Astrocyte of the hippocampus (primary cell): ENCODE measurements around the gene TMEM192.
"Not testable (repeated sequence)": the region's sequence is repeated elsewhere in the genome, so short reads cannot be mapped to it uniquely, and the experiment has no call there.

ENCODE experiments used
- DNase-seq: peaks from one replicate; pipeline ENCODE4 v3.0.0; 2011; ENCODE audit warnings: low read depth, low spot score

The TMEM192 gene

DNA sequence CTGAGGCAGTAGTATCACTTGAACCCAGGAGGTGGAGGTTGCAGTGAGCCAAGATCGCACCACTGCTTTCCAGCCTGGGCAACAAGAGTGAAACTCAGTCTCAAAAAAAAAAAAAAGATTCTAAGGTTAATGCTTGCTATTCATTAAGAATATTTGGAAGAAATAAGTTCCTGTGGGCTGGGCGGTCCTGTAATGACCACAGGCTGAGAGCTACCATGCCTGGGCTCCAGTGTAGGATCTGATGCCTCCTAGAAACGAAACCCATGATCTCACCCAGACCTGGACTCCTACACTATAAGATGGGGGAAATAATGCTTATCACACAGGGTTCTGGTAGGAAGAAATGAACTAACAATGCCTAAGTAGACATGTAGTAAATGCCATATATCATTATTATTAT, 17.8 kb downstream of the TMEM192 start:
- no peak for DNase-seq

DNA sequence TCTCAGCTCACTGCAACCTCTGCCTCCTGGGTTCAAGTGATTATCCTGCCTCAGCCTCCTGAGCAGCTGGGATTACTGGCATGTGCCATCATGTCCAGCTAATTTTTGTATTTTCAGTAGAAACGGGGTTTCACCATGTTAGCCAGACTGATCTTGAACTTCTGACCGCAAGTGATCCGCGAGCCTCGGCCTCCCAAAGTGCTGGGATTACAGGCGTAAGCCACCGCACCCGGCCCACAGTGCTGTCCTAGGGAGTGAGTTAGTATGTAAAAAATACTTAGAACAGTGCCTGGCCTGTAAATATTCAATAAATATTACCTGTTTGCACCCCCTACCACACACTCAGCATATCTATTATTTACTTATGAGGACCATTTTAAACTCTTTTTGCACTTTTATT, 20.5 kb downstream of the TMEM192 start:
- DNase-seq = not testable (repeated sequence)

DNA sequence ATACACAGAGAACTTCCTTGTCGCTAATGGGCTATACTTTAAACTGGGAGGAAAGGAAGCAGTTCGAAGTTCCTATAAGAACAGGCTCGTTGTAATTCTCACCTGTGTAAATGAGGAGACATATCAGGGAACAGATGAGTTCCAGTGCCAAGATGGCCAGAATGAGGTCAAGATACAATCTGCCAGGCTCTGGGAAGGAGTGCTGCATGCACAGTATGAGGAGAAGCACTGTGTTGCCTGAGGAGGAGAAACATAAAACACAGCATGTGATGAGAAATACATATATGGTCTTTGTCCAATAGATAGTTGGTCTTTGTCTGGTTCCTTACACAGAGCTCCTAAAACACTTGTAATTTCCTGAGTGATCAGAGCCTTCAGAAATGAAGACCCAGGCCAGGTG, 24.3 kb downstream of the TMEM192 start:
- no peak for DNase-seq

DNA sequence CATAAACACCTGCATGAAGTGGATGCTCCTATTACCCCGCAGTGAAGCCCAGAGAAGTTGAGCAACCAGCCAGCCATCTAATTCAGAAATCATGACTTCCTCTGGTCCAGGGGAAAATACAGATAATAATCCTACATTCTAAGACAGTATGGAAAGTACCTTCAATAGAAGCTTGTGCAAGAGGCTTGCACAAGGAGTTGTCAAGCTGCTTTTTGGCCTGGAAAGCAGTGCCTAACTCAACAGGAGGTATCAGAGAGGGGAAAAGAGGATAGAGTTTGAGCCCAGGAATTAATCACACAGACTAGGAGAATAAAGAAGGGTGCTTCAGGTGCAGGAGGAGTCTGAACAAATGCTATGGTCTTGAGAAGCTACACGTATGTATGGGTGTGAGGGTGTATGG, 26.7 kb downstream of the TMEM192 start:
- DNase-seq = no peak

DNA sequence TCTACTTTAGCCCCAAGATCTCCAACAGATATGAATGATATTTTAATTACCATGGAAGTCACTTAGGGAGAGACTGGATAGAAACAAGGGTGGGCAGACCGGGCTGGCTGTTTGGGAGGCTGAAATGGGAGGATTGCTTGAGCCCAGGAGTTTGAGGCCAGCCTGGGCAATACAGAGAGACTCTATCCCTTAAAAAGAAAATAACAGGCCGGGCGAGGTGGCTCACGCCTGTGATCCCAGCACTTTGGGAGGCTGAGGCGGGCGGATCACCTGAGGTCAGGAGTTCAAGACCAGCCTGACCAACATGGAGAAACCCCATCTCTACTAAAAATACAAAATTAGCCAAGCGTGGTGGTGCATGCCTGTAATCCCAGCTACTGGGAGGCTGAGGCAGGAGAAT, 27.9 kb downstream of the TMEM192 start:
- not testable (repeated sequence) for DNase-seq

DNA sequence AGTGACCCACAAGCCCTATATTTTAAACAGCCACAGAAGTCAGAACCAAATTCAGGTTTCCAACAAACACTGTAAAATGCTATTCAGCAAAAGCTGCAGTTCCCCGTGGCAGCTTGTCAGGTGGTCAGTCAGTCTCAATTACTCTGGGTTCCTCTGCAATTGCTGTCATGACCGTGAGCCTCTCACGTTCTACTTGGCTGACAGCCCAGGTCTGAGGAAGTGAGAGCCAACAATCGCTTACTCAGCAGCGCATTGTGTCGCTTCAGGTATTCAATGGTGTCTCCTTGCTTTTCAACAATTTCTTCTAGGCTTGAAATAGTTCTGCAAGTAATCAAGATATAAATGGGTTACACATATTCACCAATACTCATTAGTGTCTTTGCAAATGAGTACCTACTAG, 33.2 kb downstream of the TMEM192 start:
- peak; percentile 69 for DNase-seq

DNA sequence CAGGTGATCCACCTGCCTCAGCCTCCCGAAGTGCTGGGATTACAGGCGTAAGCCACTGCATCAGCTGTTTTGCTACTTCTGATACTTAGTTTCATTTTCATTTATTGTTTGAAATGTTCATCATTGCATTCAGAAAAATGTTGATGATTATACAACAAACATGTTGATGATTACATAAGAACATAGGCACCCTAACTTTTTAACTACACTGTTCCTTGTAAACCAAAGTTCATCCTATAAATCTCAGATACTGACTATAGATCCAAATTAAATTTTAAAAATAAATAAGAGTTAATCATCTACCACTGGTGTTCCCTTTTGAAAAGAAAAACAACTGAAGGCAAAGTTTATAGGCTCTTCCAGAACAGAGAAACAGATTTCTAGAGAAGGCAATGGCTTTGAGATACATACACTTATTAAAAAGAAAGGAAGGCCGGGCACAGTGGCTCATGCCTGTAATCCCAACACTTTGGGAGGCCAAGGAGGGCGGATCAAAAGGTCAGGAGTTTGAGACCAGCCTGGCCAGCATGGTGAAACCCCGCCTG, 35.6 kb downstream of the TMEM192 start:
- no peak for DNase-seq

DNA sequence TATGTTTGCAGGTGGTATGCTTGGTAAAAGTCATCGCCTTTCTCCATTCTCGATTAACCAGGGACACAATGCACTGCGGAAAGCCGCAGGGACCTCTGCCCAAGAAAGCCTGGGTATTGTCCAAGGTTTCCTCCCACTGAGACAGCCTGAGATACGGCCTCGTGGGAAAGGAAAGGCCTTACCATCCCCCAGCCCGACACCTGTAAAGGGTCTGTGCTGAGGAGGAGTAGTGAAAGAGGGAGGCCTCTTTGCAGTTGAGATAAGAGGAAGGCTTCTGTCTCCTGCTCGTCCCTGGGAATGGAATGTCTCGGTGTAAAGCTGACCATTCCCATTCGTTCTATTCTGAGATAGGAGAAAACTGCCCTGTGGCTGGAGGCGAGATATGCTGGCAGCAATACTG, 39.3 kb downstream of the TMEM192 start:
- not testable (repeated sequence) for DNase-seq

DNA sequence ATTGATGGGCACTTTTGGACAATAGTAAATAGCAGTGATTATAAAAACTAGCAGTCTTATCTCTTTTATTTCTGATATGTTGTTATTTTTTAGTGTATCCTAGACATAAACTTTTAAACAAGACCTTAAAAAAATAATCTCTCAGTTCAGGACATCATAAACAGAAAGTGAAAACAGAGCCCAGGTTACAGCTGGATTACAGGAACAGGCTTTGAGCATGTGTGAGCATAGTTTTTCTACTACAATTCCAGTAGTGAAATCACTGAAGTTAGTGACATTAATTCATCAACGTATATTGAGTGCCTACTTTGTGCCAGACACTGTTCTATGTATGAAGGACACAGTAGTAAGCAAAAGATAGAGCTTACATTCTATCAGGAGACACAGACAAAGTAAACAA, 42.1 kb downstream of the TMEM192 start:
- no peak for DNase-seq

DNA sequence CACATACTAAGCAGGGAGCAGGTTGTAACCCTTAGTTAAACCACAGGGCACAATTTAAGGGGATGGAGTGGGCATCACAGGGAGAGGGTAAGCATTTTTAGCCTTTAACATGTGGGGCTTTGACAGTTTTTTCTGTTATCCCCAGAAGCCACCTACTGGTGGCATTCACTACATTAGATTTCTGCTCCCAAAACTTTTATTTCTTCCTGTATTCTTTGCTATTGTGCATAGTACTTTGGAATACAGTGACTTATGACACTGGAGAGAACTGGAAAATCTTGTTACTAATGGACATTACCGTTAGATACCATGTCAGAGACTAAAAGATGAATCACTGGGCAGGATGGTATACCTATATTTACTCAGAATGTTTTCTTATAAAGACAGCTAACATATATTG, 51.7 kb downstream of the TMEM192 start:
- DNase-seq = no peak

DNA sequence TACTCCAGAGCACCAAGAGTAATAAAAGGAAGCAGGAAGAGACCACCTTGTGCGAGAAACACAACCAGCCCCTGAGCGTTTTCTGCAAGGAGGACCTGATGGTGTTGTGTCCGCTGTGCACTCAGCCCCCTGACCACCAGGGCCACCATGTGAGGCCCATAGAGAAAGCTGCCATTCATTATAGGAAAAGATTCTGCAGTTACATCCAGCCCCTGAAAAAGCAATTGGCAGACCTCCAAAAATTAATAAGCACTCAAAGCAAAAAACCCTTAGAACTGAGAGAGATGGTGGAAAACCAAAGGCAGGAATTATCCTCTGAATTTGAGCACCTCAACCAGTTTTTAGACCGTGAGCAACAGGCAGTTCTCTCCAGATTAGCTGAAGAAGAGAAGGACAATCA, 53.3 kb downstream of the TMEM192 start:
- DNase-seq = no peak

DNA sequence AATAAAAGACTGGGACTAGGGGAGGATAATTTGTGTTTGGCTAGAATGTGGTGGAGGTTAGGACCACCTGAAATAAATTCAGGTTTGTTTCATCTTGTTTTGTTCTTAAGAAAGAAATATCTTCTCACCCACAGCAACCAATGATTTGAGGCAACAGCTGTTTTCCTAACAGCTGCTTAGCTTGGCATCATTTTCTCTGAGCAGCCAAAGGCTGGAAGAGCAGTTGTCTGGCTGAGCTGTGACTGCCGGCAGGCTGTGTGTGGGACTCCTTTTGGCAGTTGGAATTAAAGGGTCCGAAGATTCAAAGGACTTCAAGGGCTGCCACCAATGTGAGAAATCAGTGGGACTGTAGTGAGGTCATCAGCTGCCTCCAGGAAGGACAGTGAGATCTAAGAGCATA, 54.0 kb downstream of the TMEM192 start:
- DNase-seq = no peak

DNA sequence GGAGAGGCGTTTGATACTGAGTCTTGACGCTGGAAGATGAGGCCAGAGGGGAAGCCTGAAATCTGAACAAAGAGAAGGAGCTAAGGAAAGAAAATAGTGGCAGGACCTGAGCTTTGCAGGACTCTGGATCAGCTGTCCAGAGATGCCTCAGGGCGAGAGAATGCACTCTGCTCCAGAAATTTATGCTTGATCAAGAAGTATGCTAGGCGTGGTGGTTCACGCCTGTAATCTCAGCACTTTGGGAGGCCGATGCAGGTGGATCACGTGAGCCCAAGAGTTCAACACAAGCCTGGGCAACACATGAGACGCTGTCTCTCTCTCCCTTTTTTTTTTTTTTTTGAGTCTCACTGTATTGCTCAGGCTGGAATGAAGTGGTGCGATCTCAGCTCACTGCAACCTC, 57.1 kb downstream of the TMEM192 start:
- no peak for DNase-seq

DNA sequence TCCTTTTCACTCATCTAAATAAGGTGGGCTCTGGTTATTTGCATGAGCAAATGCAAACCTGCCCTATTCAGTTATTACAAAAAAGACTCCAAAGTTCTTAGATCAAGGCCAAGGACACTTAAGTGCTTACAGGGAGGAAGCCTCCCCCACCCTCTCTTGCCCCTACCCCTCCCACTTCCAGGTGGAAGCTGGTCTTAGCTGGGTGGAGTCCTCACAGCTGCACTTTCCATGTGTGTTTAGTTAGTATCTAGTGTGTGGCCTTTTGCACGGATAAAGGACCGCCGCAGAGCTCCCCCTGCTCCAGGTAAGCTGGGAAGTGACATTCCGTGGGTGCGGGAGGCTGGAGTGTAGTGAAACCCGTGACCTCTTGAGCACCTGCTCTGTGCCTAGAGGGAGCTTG, 59.0 kb downstream of the TMEM192 start, which contains the start of gene TRIM75:
Gene TRIM75, plus strand, starts transcription at position 222 of the 400 bp plus-strand sequence. CDS start 5,282 bp downstream, outside the sequence.
- DNase-seq = no peak

DNA sequence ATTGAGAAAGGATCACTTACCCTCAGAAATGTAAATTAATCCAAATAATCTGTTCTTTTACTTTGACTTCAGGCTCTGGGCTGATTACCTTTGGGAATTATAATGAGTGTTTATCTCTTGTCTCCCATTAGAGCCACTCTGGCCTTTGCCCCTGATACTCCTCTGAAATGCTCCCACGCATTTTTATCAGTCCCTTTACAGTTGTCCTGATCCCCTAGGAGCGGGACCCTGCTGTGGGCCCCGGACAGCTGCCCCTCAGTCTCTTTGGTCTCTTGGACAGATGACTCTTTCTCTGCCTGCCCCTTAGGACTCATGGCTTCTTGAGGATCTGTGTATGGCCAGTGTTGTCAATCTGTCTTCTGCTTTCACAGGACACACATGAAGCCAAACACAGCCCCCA, 60.0 kb downstream of the TMEM192 start:
- no peak for DNase-seq

DNA sequence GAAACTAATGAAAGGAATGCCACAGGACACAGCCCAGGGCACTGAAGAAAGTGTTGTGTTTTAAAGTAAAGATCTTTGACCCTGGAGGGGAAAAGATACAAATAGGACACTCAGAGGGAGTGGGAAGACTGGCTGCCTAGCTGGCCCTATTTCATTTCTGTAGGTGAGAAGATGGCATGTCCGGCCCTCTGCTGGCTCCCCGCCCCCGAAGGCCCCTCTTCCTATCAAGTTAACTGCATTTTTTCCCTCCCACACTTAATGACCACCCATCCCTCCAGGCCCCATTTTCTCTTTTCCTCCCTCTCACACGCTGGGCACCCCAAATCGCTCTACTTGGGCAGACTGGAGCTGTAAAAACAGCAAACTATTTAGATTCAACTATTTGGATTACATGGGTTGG, 64.5 kb downstream of the TMEM192 start:
- no peak for DNase-seq

DNA sequence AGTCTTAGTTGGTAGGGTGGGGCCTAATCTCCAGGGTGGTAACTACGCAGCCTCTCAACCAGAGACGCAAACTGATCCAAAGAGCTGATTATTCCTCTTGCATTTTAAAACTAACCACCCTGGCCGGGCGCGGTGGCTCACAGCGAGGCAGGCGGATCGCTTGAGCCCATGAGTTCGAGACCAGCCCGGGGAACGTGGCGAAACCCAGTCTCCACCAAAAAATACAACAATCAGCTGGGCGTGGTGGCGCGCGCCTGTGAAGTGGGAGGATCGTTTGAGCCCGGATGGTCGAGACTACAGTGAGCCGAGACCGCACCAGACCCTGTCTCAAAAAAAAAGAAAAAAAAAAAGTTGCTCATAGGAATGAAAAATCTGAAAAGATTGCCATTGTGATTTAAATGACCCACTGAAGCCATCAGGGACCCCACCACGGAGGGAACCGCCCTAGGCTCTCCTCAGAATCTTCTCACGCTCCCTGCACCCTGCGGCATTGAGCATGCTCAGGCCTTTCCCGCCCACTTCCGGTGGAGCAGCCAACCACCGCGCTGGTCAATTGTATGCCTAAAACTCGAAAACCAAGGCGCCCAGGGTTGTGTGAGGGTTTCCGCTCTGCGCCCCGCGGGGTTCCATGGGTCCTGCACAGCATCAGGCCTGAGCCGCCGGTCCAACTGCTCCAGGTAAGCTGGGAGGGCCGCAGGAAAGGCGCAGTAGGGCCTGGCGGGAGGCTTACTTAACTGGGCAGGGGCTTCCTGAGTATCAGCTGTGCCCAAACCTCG, 81.0 kb downstream of the TMEM192 start, which contains the start of gene TRIM60:
Gene TRIM60, plus strand, starts transcription at position 564 of the 776 bp plus-strand sequence. CDS start 8,074 bp downstream, outside the sequence.
- DNase-seq = no peak

DNA sequence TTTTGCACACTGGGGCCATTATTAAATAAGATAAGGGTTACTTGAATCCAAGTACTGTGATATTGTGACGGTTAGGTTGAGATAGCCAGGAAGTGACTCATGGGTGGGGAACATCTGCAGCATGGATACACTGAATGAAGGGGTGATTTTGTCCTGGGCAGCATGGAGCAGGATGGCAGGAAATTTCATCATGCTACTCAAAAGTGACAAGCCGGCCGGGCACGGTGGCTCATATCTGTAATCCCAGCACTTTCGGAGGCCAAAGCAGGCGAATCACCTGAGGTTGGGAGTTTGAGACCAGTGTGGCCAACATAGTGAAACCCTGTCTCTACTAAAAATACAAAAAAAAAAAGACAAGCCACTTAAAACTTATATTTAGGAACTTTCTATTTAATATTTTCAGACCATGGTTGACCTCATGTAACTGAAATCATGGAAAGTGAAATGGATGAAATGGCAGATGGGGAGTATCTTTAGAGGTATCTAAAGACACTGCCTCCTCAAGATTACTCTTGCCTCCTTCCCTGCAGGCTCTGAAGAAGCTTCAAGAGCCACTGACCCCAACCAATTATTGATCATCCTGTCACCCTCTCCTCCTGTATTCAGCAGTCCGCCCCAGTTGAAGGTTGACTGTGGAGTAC, 84.8 kb downstream of the TMEM192 start:
- DNase-seq = no peak

DNA sequence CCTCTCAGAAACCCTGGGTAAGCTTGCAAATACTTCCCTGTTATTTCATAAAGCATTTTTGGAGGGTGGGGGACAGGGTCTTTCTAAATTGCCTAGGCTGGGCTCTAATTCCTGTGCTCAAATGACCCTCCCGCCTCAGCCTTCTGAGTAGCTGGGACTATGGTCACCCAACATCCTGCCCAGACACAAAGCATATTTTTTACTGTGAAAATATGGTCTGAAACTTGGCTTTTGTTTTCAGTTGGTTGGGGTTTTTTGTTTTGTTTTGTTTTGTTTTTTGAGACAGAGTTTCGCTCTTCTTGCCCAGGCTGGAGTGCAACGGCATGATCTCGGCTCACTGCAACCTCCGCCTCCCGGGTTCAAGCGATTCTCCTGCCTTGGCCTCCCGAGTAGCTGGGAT, 86.9 kb downstream of the TMEM192 start:
- not testable (repeated sequence) for DNase-seq
